Adrenal gland (tissue), 5 donors: ENCODE results near the gene CAMTA1.

ENCODE experiments used
- CTCF ChIP-seq, 6 experiments: fragments of 450-650 bp in 4 of 6; fragments of 200-600 bp in 2 of 6; sonication (generic) in 1 of 6; IDR thresholded peaks; 1 replicate in 5 of 6; 2 replicates in 1 of 6; pipeline versions ENCODE4 v1.5.1 to v1.8.0; 2016 to 2021; ENCODE audit warnings: antibody characterized with exemption in 6 of 6, mild to moderate bottlenecking in 2 of 6, moderate library complexity in 1 of 6
- POLR2A ChIP-seq, 2 donors: fragments of 450-650 bp; IDR thresholded peaks; one replicate each; pipeline ENCODE4 v1.6.1; 2017; ENCODE audit warnings: antibody characterized with exemption in 2 of 2, mild to moderate bottlenecking in 2 of 2, moderate library complexity in 1 of 2
- donor health status: DM: no; HTN: no; CAD: no.

GRCh38 chr1:7408771-7409150, 623.5 kb downstream of the CAMTA1 start:
- TF ChIP-seq CTCF (IDR thresholded peaks at IDR 0.05) = no peak
- TF ChIP-seq POLR2A (IDR thresholded peaks at IDR 0.05) = no peak
